ENCODE data around the gene SSC4D.
A peak's percentile ranks its signal among the peaks of the same experiment; 100 is the strongest.
"Not testable (repeated sequence)": the region's sequence is repeated elsewhere in the genome, so short reads cannot be mapped to it uniquely, and the experiment has no call there.

Gene SSC4D

GRCh38 chr7:76421097-76421496 lies 11.6 kb upstream of the SSC4D start:
- not testable (repeated sequence) for DNase-seq (ENCODE audit: low read depth)

GRCh38 chr7:76417654-76418310 lies 8.3 kb upstream of the SSC4D start:
- not testable (repeated sequence) for DNase-seq (ENCODE audit: low read depth)

- DNase-seq (ENCODE audit: low read depth) = no peak
Measured at GRCh38 chr7:76412249-76412648, 2.8 kb upstream of the SSC4D start.

DNA sequence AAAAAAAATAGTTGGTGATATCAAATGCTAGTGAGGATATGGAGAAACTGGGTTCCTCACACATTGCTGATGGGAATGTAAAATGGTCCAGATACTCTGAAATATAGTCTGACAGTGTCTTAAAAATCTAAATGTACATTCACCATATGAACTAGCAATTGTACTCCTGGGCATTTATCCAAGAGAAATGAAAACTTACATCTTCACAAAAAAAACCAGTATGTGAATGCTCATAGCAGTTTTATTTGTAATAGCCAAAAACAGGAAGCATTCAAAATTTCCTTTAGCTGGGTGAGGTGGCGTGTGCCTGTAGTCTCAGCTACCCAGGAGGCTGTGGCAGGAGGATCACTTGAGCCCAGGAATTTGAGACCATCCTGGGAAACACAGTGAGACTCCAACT lies 2.1 kb upstream of the SSC4D start:
- DNase-seq (ENCODE audit: low read depth) = no peak

DNA sequence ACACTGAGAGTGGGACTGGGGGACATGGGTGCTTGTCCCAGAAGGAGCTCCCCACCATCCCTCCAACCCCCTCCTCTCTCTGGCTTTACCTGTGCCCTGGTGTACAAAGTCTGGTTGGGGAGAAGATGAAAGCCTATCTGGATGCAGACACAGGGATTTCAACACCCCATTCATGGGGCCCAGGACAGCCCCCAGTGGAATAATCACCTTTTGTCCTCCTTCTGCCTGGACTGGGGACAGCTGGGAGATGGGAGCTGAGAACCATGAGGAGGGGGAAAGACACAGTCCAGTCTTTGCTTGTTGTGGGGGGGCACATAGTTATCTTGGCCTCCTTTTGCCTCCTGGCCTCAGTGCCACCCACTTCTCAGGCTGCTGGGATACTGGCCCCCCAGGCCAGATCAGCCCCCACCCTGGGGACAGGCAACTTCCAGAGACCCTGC lies 1.4 kb downstream of the SSC4D start:
- no peak for DNase-seq (ENCODE audit: low read depth)

DNA sequence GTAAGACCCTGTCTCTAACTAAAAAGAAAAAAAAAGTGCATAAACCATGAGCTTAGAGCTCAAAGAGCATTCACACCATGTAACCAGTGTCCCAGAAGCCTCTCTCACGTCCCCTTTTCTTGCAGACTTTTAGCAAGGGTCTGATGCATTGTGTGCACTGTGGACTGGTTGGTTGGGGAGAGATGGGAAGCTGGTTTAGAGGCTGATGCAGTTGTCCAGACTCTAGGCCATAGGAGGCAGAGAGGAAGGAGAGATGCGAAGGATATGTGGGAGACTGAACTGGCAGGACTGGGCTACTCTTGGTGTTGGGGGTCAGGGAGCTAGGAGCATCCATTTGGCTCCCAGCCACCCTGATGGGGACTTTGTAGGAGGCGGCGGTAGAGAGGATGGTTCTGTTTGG lies 1.8 kb downstream of the SSC4D start:
- DNase-seq (ENCODE audit: low read depth) = no peak

DNA sequence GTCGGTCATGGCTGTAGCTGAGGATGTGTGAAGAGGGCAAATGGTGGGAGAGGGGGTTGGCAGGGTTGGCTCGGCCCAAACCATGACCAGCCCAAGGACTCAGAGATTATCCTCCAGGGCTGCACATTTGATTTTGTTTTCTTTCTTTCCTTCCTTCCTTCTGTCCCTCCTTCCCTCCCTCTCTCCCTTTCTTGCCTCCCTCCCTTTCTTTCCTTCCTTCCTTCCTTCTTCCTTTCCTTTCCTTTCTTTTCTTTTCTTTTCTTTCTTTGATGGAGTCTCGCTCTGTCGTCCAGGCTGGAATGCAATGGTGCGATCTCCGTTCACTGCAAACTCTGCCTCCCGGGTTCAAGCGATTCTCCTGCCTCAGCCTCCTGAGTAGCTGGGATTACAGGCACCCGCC lies 3.8 kb downstream of the SSC4D start:
- no peak for DNase-seq (ENCODE audit: low read depth)

GRCh38 chr7:76403780-76404494 lies 5.6 kb downstream of the SSC4D start:
- no peak for DNase-seq (ENCODE audit: low read depth)

DNA sequence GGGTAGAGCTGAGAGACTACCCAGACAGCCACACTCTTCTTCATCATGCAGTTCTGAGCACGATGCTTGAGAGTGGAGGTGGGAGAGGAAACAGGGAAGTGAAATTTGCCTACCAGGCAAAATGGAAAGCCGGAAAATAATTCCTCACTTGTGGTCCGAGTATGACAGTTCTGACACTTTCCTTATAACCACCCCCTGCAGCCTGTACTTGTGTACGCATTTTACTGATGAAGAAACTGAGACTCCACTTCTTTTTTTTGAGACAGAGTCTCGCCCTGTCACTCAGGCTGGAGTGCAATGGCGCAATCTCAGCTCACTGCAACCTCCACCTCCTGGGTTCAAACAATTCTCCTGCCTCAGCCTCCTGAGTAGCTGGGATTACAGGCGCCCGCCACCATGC lies 6.4 kb downstream of the SSC4D start:
- DNase-seq (ENCODE audit: low read depth) = not testable (repeated sequence)

DNA sequence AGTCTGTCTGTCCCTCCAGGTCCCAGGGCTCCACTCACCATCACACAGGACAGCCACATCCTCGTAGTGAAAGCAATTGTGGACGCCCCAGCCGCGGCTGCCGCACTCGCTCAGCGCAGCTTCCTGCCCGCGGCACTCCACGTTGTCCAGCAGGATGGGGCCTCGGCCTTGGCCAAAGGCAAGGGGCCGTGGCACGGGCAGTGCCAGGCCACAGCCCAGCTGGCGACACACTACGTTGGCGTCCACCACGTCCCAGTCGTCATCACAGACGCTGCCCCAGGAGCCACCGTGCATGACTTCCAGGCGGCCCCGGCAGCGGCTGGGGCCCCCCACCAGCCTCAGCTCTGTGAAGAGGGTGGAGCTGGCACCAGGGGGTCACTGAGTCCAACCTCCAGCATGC lies 9.2 kb downstream of the SSC4D start:
- no peak for DNase-seq (ENCODE audit: low read depth)

- DNase-seq (ENCODE audit: low read depth) = peak; percentile 83
Measured at GRCh38 chr7:76397409-76398183, 11.9 kb downstream of the SSC4D start.

- DNase-seq (ENCODE audit: low read depth) = no peak
Measured at GRCh38 chr7:76396864-76397263, 12.6 kb downstream of the SSC4D start.

DNA sequence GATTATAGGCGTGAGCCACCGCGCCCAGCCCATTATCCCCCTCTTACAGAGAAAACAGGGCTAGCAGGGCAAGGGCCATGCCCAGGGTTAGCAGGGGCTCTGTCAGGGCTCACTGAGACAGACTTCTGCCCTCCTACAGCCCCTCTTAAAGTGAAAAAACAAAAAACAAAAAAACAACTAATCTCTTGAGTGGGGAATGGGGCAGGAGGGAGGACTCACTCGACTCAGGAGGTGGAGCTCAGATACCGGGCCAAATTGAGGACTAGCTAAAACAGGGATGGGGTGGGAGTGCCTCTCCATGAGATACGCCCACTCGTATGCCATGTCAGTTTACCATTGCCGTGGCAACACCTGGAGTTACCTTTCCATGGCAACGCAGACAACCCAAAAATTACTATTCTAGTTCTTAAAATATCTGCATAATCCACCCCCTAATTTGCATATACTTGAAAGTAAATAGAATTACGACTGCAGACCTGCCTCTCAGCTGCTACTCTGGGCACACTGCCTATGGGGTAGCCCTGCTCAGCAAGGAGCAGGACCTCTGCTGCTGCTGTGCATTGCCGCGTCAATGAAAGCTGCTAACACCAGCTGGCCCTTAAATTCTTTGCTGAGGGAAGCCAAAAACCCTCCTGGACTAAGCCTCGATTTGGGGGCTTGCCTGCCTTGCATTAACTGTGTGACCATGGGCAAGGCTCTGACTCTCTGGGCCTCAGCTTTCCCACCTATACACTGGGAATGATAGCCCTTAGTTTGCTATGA lies 13.4 kb downstream of the SSC4D start:
- no peak for DNase-seq (ENCODE audit: low read depth)

- DNase-seq (ENCODE audit: low read depth) = not testable (repeated sequence)
Measured at GRCh38 chr7:76395605-76395964, 13.9 kb downstream of the SSC4D start.

DNA sequence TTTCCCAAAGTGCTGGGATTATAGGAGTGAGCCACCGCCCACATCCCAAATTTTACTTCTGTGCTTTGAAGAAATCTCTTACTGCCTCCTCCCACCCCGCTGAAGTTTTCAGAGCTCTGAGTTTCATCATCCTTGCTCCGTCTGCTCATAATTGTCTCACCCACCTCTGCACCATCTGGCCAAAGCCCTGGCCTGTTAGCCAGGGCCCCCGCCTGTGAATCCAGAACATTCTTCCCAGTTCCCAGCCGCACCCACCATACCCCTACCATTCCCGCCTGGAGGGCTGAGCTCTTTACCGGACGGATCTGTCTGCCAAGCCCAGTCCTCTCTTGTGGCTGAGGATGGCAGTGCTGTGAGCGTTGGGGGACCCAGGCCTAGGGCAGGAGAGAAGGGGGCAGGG lies 14.5 kb downstream of the SSC4D start:
- DNase-seq (ENCODE audit: low read depth) = no peak

DNA sequence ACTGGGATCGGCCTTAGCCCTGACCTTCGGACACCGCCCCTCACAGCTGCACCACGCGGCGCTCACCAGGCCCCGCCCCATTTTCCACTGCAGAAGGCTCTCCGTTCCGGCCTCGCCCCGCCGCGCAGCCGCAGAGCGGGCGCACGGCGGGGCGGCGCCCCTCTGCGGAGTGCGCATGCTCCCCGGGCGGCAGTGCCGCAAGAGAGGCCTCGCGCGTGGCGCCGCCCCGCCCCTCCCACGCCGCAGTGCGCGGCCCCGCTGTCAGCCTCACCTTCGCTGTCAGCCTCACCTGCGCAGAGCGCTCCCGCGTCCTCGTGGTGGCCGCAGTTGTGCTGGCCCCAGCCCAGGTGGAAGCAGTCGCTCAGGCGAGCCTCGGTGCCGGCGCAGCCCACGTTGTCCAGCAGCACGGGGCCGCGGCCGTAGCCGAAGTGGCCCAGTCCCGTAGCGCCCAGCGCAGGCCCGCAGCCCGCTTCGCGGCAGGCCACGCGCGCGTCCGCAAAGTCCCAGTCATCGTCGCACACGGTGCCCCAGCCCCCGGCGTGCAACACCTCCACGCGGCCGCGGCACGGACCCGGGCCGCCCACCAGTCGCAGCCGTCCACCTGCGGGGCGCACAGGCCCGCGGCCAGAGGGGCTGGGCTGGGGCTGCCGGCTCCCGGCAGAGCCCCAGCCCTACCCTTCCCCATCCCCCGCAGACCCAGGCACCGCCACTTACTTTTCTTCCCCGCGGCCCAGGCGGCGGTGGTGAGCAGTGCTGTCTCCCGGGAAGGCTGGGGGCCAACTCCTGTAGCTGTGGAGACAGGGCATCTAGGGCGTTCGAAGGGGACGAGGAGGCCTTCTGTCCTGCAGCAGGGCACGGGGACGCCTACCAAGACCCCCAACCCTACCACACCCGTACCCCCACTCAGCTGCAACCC lies 16.1 kb downstream of the SSC4D start:
- peak; percentile 89 for DNase-seq (ENCODE audit: low read depth)

DNA sequence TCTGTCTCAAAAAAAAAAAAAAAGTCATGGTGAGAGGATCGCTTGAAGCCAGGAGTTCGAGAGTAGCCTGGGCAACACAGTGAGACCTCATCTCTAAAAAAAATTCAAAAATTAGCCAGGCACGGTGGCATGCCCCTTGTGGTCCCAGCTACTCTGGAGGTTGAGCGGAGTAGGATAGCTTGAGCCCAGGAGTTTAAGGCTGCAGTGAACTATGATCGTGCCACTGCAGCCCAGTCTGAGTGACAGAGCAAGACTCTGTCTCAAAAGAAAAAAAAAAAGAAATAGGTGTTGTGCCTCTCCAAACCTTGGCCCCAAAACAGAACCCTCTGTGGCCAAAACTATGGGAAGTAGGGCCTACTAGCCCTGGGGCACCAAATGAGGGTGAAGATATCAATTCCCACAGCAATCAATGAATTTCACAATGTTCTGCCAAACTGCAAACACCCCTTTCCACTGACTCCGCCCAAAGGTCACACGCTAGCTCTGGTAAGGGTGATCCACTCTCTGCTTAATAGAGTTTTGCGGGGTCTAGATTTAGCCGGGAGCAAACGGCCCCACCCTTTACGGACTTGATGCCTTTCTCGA lies 16.9 kb downstream of the SSC4D start:
- DNase-seq (ENCODE audit: low read depth) = no peak

DNA sequence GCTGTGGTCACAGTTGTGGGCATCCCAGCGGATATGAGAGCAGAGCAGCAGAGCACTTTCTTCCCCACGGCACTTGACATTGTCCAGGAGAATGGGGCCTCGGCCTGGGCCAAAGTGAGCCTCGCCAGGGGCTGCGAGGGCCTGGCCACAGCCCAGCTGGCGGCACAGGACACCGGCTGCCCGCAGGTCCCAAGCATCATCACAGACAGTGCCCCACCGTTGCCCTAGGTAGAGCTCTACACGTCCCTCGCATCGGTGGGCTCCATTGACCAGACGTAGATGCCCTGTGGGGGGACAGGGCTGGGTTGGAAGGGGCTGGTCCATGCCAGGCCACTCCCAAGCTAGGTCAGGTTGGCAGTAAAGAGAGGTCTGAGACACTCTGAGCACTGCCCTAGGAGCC lies 19.4 kb downstream of the SSC4D start:
- no peak for DNase-seq (ENCODE audit: low read depth)

DNA sequence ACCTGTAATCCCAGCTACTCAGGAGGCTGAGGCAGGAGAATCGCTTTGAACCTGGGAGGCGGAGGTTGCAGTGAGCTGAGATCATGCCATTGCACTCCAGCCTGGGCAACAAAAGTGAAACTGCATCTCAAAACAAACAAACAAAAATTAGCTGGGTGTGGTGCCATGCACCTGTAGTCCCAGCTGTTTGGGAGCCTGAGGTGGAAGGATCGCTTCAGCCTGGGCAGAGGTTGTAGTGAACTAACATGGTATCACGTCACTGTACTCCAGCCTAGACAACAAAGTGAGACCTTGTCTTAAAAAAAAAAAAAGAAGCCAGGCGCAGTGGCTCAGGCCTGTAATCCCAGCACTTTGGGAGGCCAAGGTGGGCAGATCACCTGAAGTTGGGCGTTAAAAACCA lies 21.7 kb downstream of the SSC4D start:
- not testable (repeated sequence) for DNase-seq (ENCODE audit: low read depth)

GRCh38 chr7:76386691-76387260 lies 22.7 kb downstream of the SSC4D start:
- no peak for DNase-seq (ENCODE audit: low read depth)

Data from activated T-cell treated with anti-CD3 and anti-CD28 coated beads for 24 hours (primary cell).